ENCODE data around the gene IL13. TPM values are rescaled to one million over a fixed set of nuclear protein-coding genes. Genes with fewer than 3 reads are reported as not detected.

The IL13 gene
- total RNA-seq, 4 donors from 2014 or later = not detected

- H3K36me3 ChIP-seq = no peaks in the 10 kb centered on the region
Measured at GRCh38 chr5:132669966-132670882, 12.3 kb downstream of the IL13 start.

GRCh38 chr5:132671000-132671399 lies 13.0 kb downstream of the IL13 start:
- Histone ChIP-seq H3K4me1 (peaks cover 0 to 6% (median 0%) of the 10 kb centered on the region in 4 donors), H3K27ac (no peak overlapping the region), H3K36me3 (no peaks in the 10 kb centered on the region), H3K9me3 (no peaks in the 10 kb centered on the region), H3K27me3 (no peaks in the 10 kb centered on the region), H3K4me3 (no peak overlapping the region)
- TF ChIP-seq POLR2A (IDR thresholded peaks at IDR 0.05) (no peak), CTCF (IDR thresholded peaks at IDR 0.05) (no peak)
- no peak for DNase-seq

More at GRCh38 chr5:132669966-132670882, 12.3 kb downstream of the IL13 start:
- Histone ChIP-seq H3K27ac (no peak overlapping the region), H3K4me1 (peaks cover 0 to 6% (median 0%) of the 10 kb centered on the region in 4 donors), H3K9me3 (no peaks in the 10 kb centered on the region), H3K27me3 (no peaks in the 10 kb centered on the region), H3K4me3 (no peak overlapping the region)
- no peak for DNase-seq
- TF ChIP-seq POLR2A (IDR thresholded peaks at IDR 0.05) = no peak
- no peak for TF ChIP-seq CTCF (IDR thresholded peaks at IDR 0.05)

- Histone ChIP-seq H3K4me1 (peaks cover 0 to 11% (median 0%) of the 10 kb centered on the region in 4 donors), H3K27ac (no peak overlapping the region), H3K9me3 (no peaks in the 10 kb centered on the region), H3K27me3 (no peaks in the 10 kb centered on the region), H3K36me3 (no peaks in the 10 kb centered on the region), H3K4me3 (no peak overlapping the region)
- no peak for TF ChIP-seq CTCF (IDR thresholded peaks at IDR 0.05)
- no peak for TF ChIP-seq POLR2A (IDR thresholded peaks at IDR 0.05)
- no peak for DNase-seq
Measured at GRCh38 chr5:132673488-132673887, 15.5 kb downstream of the IL13 start.

- H3K9me3 ChIP-seq = no peaks in the 10 kb centered on the region
- no peaks in the 10 kb centered on the region for H3K36me3 ChIP-seq
- no peak for DNase-seq
- H3K27me3 ChIP-seq = no peaks in the 10 kb centered on the region
- H3K4me3 ChIP-seq = no peak within 1 kb of the TSS
- peak within 1 kb of the TSS in 2 of 4 donors; percentile 44 to 55 for H3K27ac ChIP-seq
- TF ChIP-seq POLR2A (IDR thresholded peaks at IDR 0.05) = no peak
- peaks cover 0 to 11% (median 0%) of the 10 kb centered on the region in 4 donors for H3K4me1 ChIP-seq
Measured at GRCh38 chr5:132673939-132674630, 16.1 kb downstream of the IL13 start, which contains the start of gene IL4. Gene IL4 (plus strand): TSS chr5:132673989. CDS start chr5:132674051, 62 bp downstream.

- no peak for DNase-seq
Measured at GRCh38 chr5:132674671-132675506, 16.9 kb downstream of the IL13 start.

More at GRCh38 chr5:132674671-132675506, 16.9 kb downstream of the IL13 start:
- TF ChIP-seq CTCF (IDR thresholded peaks at IDR 0.05) = no peak
- TF ChIP-seq POLR2A (IDR thresholded peaks at IDR 0.05) = no peak
- no peaks in the 10 kb centered on the region for H3K36me3 ChIP-seq
- no peaks in the 10 kb centered on the region for H3K27me3 ChIP-seq
- H3K4me1 ChIP-seq = peaks cover 0 to 6% (median 0%) of the 10 kb centered on the region in 4 donors
- no peak overlapping the region for H3K4me3 ChIP-seq
- peak overlapping the region in 2 of 4 donors; percentile 44 to 55 for H3K27ac ChIP-seq
- no peaks in the 10 kb centered on the region for H3K9me3 ChIP-seq
